GM12872 (cell line): ENCODE measurements around the gene SLC35E2B.

ENCODE experiments used
- CTCF ChIP-seq: IDR thresholded peaks from 3 replicates; pipeline ENCODE4 v1.5.1; 2011; ENCODE audit warnings: low read depth, mild to moderate bottlenecking, low read length, moderate library complexity; ENCODE audit not compliant: insufficient read depth

SLC35E2B gene

GRCh38 chr1:1616045-1616790, 76.4 kb downstream of the SLC35E2B start:
- TF ChIP-seq CTCF, result no peak

- TF ChIP-seq CTCF, result no peak
Observed at GRCh38 chr1:1615256-1616044, 77.1 kb downstream of the SLC35E2B start, which contains the start of gene MIB2. Gene MIB2, plus strand, starts transcription at chr1:1615500. Its CDS starts 7,953 bp downstream, at chr1:1623453.

- TF ChIP-seq CTCF, result no peak
Observed at GRCh38 chr1:1614954-1615255, 77.7 kb downstream of the SLC35E2B start.

- TF ChIP-seq CTCF, result no peak
Observed at GRCh38 chr1:1614204-1614953, 78.2 kb downstream of the SLC35E2B start.

- TF ChIP-seq CTCF, result no peak
Observed at GRCh38 chr1:1613509-1614082, 79.0 kb downstream of the SLC35E2B start.

- TF ChIP-seq CTCF, result no peak
Observed at GRCh38 chr1:1612104-1612400, 80.5 kb downstream of the SLC35E2B start.

- TF ChIP-seq CTCF, result no peak
Observed at GRCh38 chr1:1610796-1611195, 81.8 kb downstream of the SLC35E2B start.
